A549 (cell line): Measurements from ENCODE around the gene ATF1. TPM values are rescaled to one million over a fixed set of nuclear protein-coding genes. Genes with fewer than 3 reads are reported as not detected.

Experiments used
- ATAC-seq, 2 experiments: fragments of 200-7000 bp in 1 of 2; fragments of >200 bp in 1 of 2; cut with Nextera tagmentation in 1 of 2; cut with Tn5 transposase in 1 of 2; 3 replicates each; pipeline versions ENCODE4 v1.8.0 to v1.9.1; 2018 to 2020; ENCODE audit warnings: mild to moderate bottlenecking in 1 of 2, moderate library complexity in 1 of 2
- CTCF ChIA-PET: fragments of 300-600 bp; sonication (Branson Sonifier 250); formaldehyde crosslinking; extraction: SDS; loops from one replicate; lab custom pipeline; 2021; ENCODE audit warnings: antibody characterized with exemption, inconsistent platforms; lab: Yijun Ruan, JAX
- POLR2A ChIA-PET: fragments of 350-600 bp; formaldehyde crosslinking; extraction: SDS; loops from one replicate; lab custom pipeline; 2021; ENCODE audit warnings: antibody characterized with exemption, inconsistent platforms; lab: Yijun Ruan, JAX
- DNase-seq, 2 experiments: peaks; one replicate each; pipeline versions ENCODE4 v3.0.0 to v3.0.0-alpha.2; 2011 to 2016; ENCODE audit warnings: low read depth in 1 of 2, low spot score in 1 of 2
- FAIRE-seq: peaks from 2 replicates; lab custom pipeline; 2011; peaks lifted over from hg19 to GRCh38; lab: Jason Lieb, UNC
- H3K27ac ChIP-seq, 2 experiments: fragments of >200 bp; sonication (Bioruptor Twin); formaldehyde crosslinking; 3 replicates each; pipeline ENCODE4 v1.5.1; 2016 to 2017
- H3K4me1 ChIP-seq: fragments of >200 bp; sonication (Bioruptor Twin); formaldehyde crosslinking; 3 replicates; pipeline ENCODE4 v1.6.1; 2016
- H3K4me2 ChIP-seq: fragments of >200 bp; sonication (Bioruptor Twin); formaldehyde crosslinking; 3 replicates; pipeline ENCODE4 v1.6.1; 2016
- H3K4me3 ChIP-seq: fragments of >200 bp; sonication (Bioruptor Twin); formaldehyde crosslinking; 3 replicates; pipeline ENCODE4 v1.5.1; 2016
- H3K9me3 ChIP-seq: fragments of >200 bp; sonication (Bioruptor Twin); formaldehyde crosslinking; 3 replicates; pipeline ENCODE4 v1.6.1; 2016
- BCL3 ChIP-seq: fragments of >200 bp; sonication (Bioruptor Twin); formaldehyde crosslinking; IDR thresholded peaks from 3 replicates; pipeline ENCODE4 v1.6.1; 2016
- CHD4 ChIP-seq: fragments of 200-600 bp; sonication (generic); IDR thresholded peaks from 2 replicates; pipeline ENCODE4 v1.6.1; 2016; ENCODE audit warnings: antibody characterized with exemption, mild to moderate bottlenecking, borderline replicate concordance
- CTCF ChIP-seq: fragments of >200 bp; sonication (Bioruptor Twin); formaldehyde crosslinking; IDR thresholded peaks from 3 replicates; pipeline ENCODE4 v1.5.1; 2016
- E2F6 ChIP-seq: IDR thresholded peaks from 2 replicates; pipeline ENCODE4 v1.6.1; 2012; ENCODE audit warnings: low read depth, borderline replicate concordance
- EHF ChIP-seq: fragments of 250-450 bp; sonication (Bioruptor Pico); IDR thresholded peaks from 2 replicates; pipeline ENCODE4 v1.5.0; 2020; ENCODE audit warnings: mild to moderate bottlenecking
- GATA3 ChIP-seq: IDR thresholded peaks from 2 replicates; pipeline ENCODE4 v1.6.1; 2012; ENCODE audit warnings: borderline replicate concordance
- HOXA7 ChIP-seq: fragments of 250-450 bp; sonication (Bioruptor Pico); IDR thresholded peaks from 2 replicates; pipeline ENCODE4 v1.5.0; 2020; ENCODE audit warnings: mild to moderate bottlenecking, moderate library complexity
- HOXB13 ChIP-seq: fragments of 250-450 bp; sonication (Bioruptor Pico); IDR thresholded peaks from 2 replicates; pipeline ENCODE4 v1.5.0; 2020; ENCODE audit warnings: low read depth, mild to moderate bottlenecking, moderate library complexity
- JUN ChIP-seq, 2 experiments: fragments of >200 bp; sonication (Bioruptor Twin); formaldehyde crosslinking; IDR thresholded peaks; 2 replicates in 1 of 2; 3 replicates in 1 of 2; pipeline ENCODE4 v1.6.1; 2016 to 2017
- JUNB ChIP-seq: fragments of >200 bp; sonication (Bioruptor Twin); formaldehyde crosslinking; IDR thresholded peaks from 2 replicates; pipeline ENCODE4 v1.6.1; 2016
- MAZ ChIP-seq: fragments of 150-350 bp; IDR thresholded peaks from 2 replicates; pipeline ENCODE4 v1.6.1; 2014; ENCODE audit warnings: antibody characterized with exemption, low read depth, low read length, borderline replicate concordance
- NR3C1 ChIP-seq: fragments of >200 bp; sonication (Bioruptor Twin); formaldehyde crosslinking; IDR thresholded peaks from 3 replicates; pipeline ENCODE4 v1.6.1; 2017
- POLR2AphosphoS2 ChIP-seq: conservative IDR thresholded peaks from 2 replicates; pipeline ENCODE4 v1.6.1; 2012; ENCODE audit warnings: low read length, improper control_type of control experiment, inconsistent platforms
- RAD21 ChIP-seq, 2 experiments: fragments of >200 bp in 1 of 2; sonication (Bioruptor Twin) in 1 of 2; formaldehyde crosslinking in 1 of 2; IDR thresholded peaks in 1 of 2; conservative IDR thresholded peaks in 1 of 2; 2 replicates in 1 of 2; 3 replicates in 1 of 2; pipeline ENCODE4 v1.6.1; 2012 to 2018; ENCODE audit warnings: inconsistent platforms in 1 of 2
- REST ChIP-seq: fragments of 200-600 bp; sonication (generic); IDR thresholded peaks from 2 replicates; pipeline ENCODE4 v1.6.1; 2016; ENCODE audit warnings: antibody characterized with exemption, mild to moderate bottlenecking, moderate library complexity
- TP53 ChIP-seq: fragments of 250-450 bp; sonication (Bioruptor Pico); IDR thresholded peaks from 2 replicates; pipeline ENCODE4 v1.5.0; 2021; ENCODE audit warnings: mild to moderate bottlenecking, moderate library complexity
- ZFP36 ChIP-seq: fragments of 450-650 bp; IDR thresholded peaks from 2 replicates; pipeline ENCODE4 v1.6.1; 2014; ENCODE audit warnings: borderline replicate concordance; ENCODE audit not compliant: partially characterized antibody
- WGBS: methylation state at CpG from one replicate; pipeline ENCODE4 v1.1.6; 2017; ENCODE audit errors: missing lambda C conversion rate; 5-methylcytosine and 5-hydroxymethylcytosine counted together
- polyA plus RNA-seq, 4 experiments: library from polyadenylated mRNA; depleted of rRNA in 3 of 4; stranded (reverse); fragments of >200 nt; fragmentation: RNase III in 1 of 4; extraction: RNeasy Plus Mini Kit Qiagen cat#74134 plus additional on column Dnase treatment in 1 of 4; gene quantifications; 2 replicates in 3 of 4; 3 replicates in 1 of 4; pipeline ENCODE4 v1.2.3, GENCODE V29; 2011 to 2017

ATF1 gene
- polyA plus RNA-seq, 2 of the 4 experiments (the other 2 are of a cell fraction) = 34.2 to 77.1 TPM

GRCh38 chr12:50739611-50740010, 24.3 kb upstream of the ATF1 start:
- DNase-seq (no peak), ATAC-seq (no peak), FAIRE-seq (no peak)
- ChIA-PET CTCF (interaction anchor here (0.5 to 2.3 kb wide), 4 partner anchors 12 to 235 kb away, joined by 3 to 11 read pairs (median 4); partner anchors contain the start of gene DIP2B), POLR2A (no interaction called here)
- H3K9me3 ChIP-seq = no peaks in the 10 kb centered on the region
- WGBS = 91% methylated on average over 5 of the region's 7 CpGs
- no peak overlapping the region for H3K4me3 ChIP-seq
- no peak for TF ChIP-seq REST
- TF ChIP-seq MAZ = no peak
- no peak for TF ChIP-seq CHD4
- no peak for TF ChIP-seq ZFP36
- TF ChIP-seq RAD21 (conservative IDR thresholded peaks at IDR 0.05 in 1 of 2, IDR thresholded peaks at IDR 0.05 in 1 of 2) = no peak
- no peak for TF ChIP-seq CTCF
- TF ChIP-seq JUNB = no peak
- TF ChIP-seq HOXA7 (CRISPR knock-in tag) = no peak
- no peak for TF ChIP-seq GATA3
- no peak for TF ChIP-seq TP53 (CRISPR knock-in tag)
- no peak for TF ChIP-seq BCL3
- no peak for TF ChIP-seq EHF (CRISPR knock-in tag)
- H3K4me1 ChIP-seq = no peaks in the 10 kb centered on the region
- no peak overlapping the region for H3K4me2 ChIP-seq
- no peak overlapping the region for H3K27ac ChIP-seq

- no peak overlapping the region for H3K4me3 ChIP-seq
- H3K27ac ChIP-seq = no peak overlapping the region
- ATAC-seq (no peak), DNase-seq (no peak), FAIRE-seq (no peak)
- no peaks in the 10 kb centered on the region for H3K4me1 ChIP-seq
- ChIA-PET POLR2A (no interaction called here), CTCF (interaction anchor here (0.5 to 2.3 kb wide), 6 partner anchors 10 to 246 kb away, joined by 3 to 11 read pairs (median 4); partner anchors contain the start of gene DIP2B)
- TF ChIP-seq E2F6 (no peak), BCL3 (no peak), NR3C1 (no peak), JUN (IDR thresholded peaks at IDR 0.05) (no peak), POLR2AphosphoS2 (no peak), HOXB13 (CRISPR knock-in tag) (no peak)
- H3K9me3 ChIP-seq = no peaks in the 10 kb centered on the region
- no peak overlapping the region for H3K4me2 ChIP-seq
- 67% methylated on average over 2 of the region's 2 CpGs for WGBS
These were observed 23.6 kb upstream of the ATF1 start for GRCh38 chr12:50740307-50740706.
